Endothelial cell of umbilical vein (primary cell): ENCODE data around the gene SPTBN5. TPM values are rescaled to one million over a fixed set of nuclear protein-coding genes. Genes with fewer than 3 reads are reported as not detected.

ENCODE experiments used
- BruUV-seq: library from RNA; stranded (reverse); fragments of 400-500 nt; replicated peaks from 2 replicates; lab custom pipeline; 2021; lab: Mats Ljungman, UMichigan
- CTCF ChIA-PET: fragments of 300-600, 350-600 bp; sonication (Branson Sonifier 250); formaldehyde crosslinking; loops from one replicate; lab custom pipeline; 2021; ENCODE audit warnings: antibody characterized with exemption, inconsistent platforms; lab: Charles Lee
- POLR2A ChIA-PET: fragments of 300-600, 350-600 bp; sonication (Branson Sonifier 250); formaldehyde crosslinking; loops from one replicate; lab custom pipeline; 2021; ENCODE audit warnings: antibody characterized with exemption, inconsistent platforms; lab: Charles Lee
- DNase-seq: peaks from one replicate; pipeline ENCODE4 v3.0.0-alpha.2; 2011; ENCODE audit warnings: low read depth, low spot score
- FAIRE-seq: peaks from 2 replicates; lab custom pipeline; 2011; peaks lifted over from hg19 to GRCh38; lab: Jason Lieb, UNC
- H2AFZ ChIP-seq: 2 replicates; pipeline ENCODE4 v1.6.0; 2012; ENCODE audit warnings: low read depth, low read length, control low read depth, inconsistent platforms
- H3K27ac ChIP-seq: 2 replicates; pipeline ENCODE4 v1.5.1; 2011; ENCODE audit warnings: low read depth, mild to moderate bottlenecking, control low read depth, low read length, moderate library complexity; ENCODE audit not compliant: insufficient read depth
- H3K27me3 ChIP-seq, 2 experiments: 2 replicates each; pipeline versions ENCODE4 v1.6.0 to v1.6.1; 2011; ENCODE audit warnings: low read length in 2 of 2, mixed read lengths in 1 of 2; ENCODE audit not compliant: control insufficient read depth in 2 of 2, insufficient read depth in 2 of 2
- H3K36me3 ChIP-seq, 2 experiments: 2 replicates in 1 of 2; 3 replicates in 1 of 2; pipeline ENCODE4 v1.5.1; 2011; ENCODE audit warnings: low read length in 2 of 2, mild to moderate bottlenecking in 1 of 2, moderate library complexity in 1 of 2; ENCODE audit not compliant: control insufficient read depth in 2 of 2, insufficient read depth in 2 of 2; ENCODE audit errors: extremely low read depth in 1 of 2
- H3K4me1 ChIP-seq: 3 replicates; pipeline ENCODE4 v1.5.1; 2011; ENCODE audit warnings: mild to moderate bottlenecking, low read length; ENCODE audit not compliant: control insufficient read depth, insufficient read depth; ENCODE audit errors: extremely low read depth
- H3K4me2 ChIP-seq: 2 replicates; pipeline ENCODE4 v1.6.1; 2011; ENCODE audit warnings: low read length, control low read depth, mixed read lengths; ENCODE audit not compliant: insufficient read depth
- H3K4me3 ChIP-seq, 3 experiments: fragments of 200-600 bp in 1 of 3; sonication (generic), shearing (Covaris generic) in 1 of 3; replicated peaks in 1 of 3; 2 replicates each; pipeline ENCODE4 v1.5.1; 2011 to 2016; ENCODE audit warnings: control low read depth in 3 of 3, low read length in 3 of 3, mild to moderate bottlenecking in 2 of 3, inconsistent platforms in 1 of 3, low read depth in 1 of 3, moderate library complexity in 1 of 3; ENCODE audit not compliant: insufficient read depth in 1 of 3
- H3K79me2 ChIP-seq: 2 replicates; pipeline ENCODE4 v1.6.0; 2012; ENCODE audit warnings: low read length, inconsistent platforms; ENCODE audit not compliant: control insufficient read depth, insufficient read depth
- H3K9ac ChIP-seq: replicated peaks from 2 replicates; pipeline ENCODE3; 2011; ENCODE audit warnings: low read length, control low read depth; ENCODE audit not compliant: insufficient read depth; ENCODE audit errors: extremely low read depth
- H3K9me1 ChIP-seq: replicated peaks from 3 replicates; pipeline ENCODE4 v1.6.0; 2011; ENCODE audit warnings: mild to moderate bottlenecking, low read length; ENCODE audit not compliant: control insufficient read depth, insufficient read depth; ENCODE audit errors: extremely low read depth
- H3K9me3 ChIP-seq: replicated peaks from 2 replicates; pipeline ENCODE4 v1.5.1; 2012; ENCODE audit warnings: low read length, inconsistent platforms; ENCODE audit not compliant: control insufficient read depth, insufficient read depth
- H4K20me1 ChIP-seq: replicated peaks from 2 replicates; pipeline ENCODE3; 2011; ENCODE audit warnings: mild to moderate bottlenecking, low read length; ENCODE audit not compliant: control insufficient read depth, insufficient read depth; ENCODE audit errors: extremely low read depth
- EZH2 ChIP-seq: IDR thresholded peaks from 2 replicates; pipeline ENCODE4 v1.6.1; 2012; ENCODE audit warnings: borderline replicate concordance, low read depth, mild to moderate bottlenecking, moderate library complexity, low read length, inconsistent platforms; ENCODE audit not compliant: severe bottlenecking
- FOS ChIP-seq: IDR thresholded peaks from 2 replicates; pipeline ENCODE4 v1.6.1; 2011; ENCODE audit warnings: mild to moderate bottlenecking, low read length, moderate library complexity, borderline replicate concordance; ENCODE audit not compliant: insufficient read depth
- GATA2 ChIP-seq: IDR thresholded peaks from 2 replicates; pipeline ENCODE4 v1.7.0; 2011; ENCODE audit warnings: low read depth, mild to moderate bottlenecking, moderate library complexity, mixed read lengths, low read length; ENCODE audit not compliant: insufficient read length, insufficient read depth
- JUN ChIP-seq: IDR thresholded peaks from 2 replicates; pipeline ENCODE4 v1.6.1; 2011; ENCODE audit warnings: borderline replicate concordance, low read depth; ENCODE audit not compliant: insufficient read length, insufficient read depth
- MAX ChIP-seq: IDR thresholded peaks from 2 replicates; pipeline ENCODE4 v1.6.1; 2011; ENCODE audit not compliant: insufficient read depth, insufficient read length
- MYC ChIP-seq: IDR thresholded peaks from one replicate; pipeline ENCODE4 v1.6.1; 2011; ENCODE audit warnings: mild to moderate bottlenecking, low read depth, low read length
- POLR2A ChIP-seq: IDR thresholded peaks from 2 replicates; pipeline ENCODE4 v1.6.1; 2012; ENCODE audit warnings: low read depth, mild to moderate bottlenecking, control low read depth, low read length
- POLR2AphosphoS5 ChIP-seq: IDR thresholded peaks from 2 replicates; pipeline ENCODE4 v1.6.1; 2012; ENCODE audit warnings: low read depth, mild to moderate bottlenecking, control low read depth, low read length, moderate library complexity; ENCODE audit not compliant: insufficient read depth
- dilution Hi-C: fragments of 300-500 bp; cut with MboI; formaldehyde crosslinking; loops from one replicate; pipeline ENCODE4 v1.15.0; 2019; ENCODE audit warnings: low sequenced_read_pairs; ENCODE audit not compliant: extremely low pct_ligation_motif_present
- intact Hi-C: fragments of 100-400 bp; cut with micrococcal nuclease; formaldehyde crosslinking; loops from one replicate; pipeline ENCODE4 v1.10.0; 2022
- polyA plus RNA-seq, 4 experiments: library from polyadenylated mRNA; depleted of rRNA in 3 of 4; stranded (reverse) in 3 of 4; unstranded in 1 of 4; fragments of >200 nt; gene quantifications; 2 replicates each; pipeline versions ENCODE4 v1.2.1 to v1.2.3, GENCODE V29; 2011 to 2012; ENCODE audit warnings: missing spikeins in 1 of 4
- total RNA-seq: library from RNA; stranded (reverse); gene quantifications from 2 replicates; pipeline ENCODE4 v1.2.3, GENCODE V29; 2021
- TF ChIP-seq, protein P1 (sequence below), 2 donors: IDR thresholded peaks; 1 replicate in 1 of 2; 2 replicates in 1 of 2; pipeline ENCODE4 v1.5.1; 2011; ENCODE audit warnings: low read length in 2 of 2, mild to moderate bottlenecking in 2 of 2, moderate library complexity in 2 of 2, control low read depth in 1 of 2, inconsistent platforms in 1 of 2, low read depth in 1 of 2; ENCODE audit not compliant: insufficient read depth in 1 of 2; ENCODE audit errors: extremely low read depth in 1 of 2

SPTBN5 gene
- total and polyA plus RNA-seq, 2 donors (not counting 3 experiments of a cell fraction or from before 2014, with no cell fraction given): 12.0 to 19.0 TPM

GRCh38 chr15:41874736-41875135 lies 19.1 kb downstream of the SPTBN5 start:
- ChIA-PET POLR2A (no interaction called here), CTCF (interaction anchor here (1.3 kb wide), 1 partner anchor 30 kb away, joined by 3 read pairs; no protein-coding TSS in a partner anchor)
- no peaks in the 10 kb centered on the region for H3K79me2 ChIP-seq
- intact Hi-C loops (no loop called here), dilution Hi-C loops (no loop called here)
- no peaks in the 10 kb centered on the region for H3K27me3 ChIP-seq
- H3K27ac ChIP-seq: no peak overlapping the region
- H2AFZ ChIP-seq: no peak overlapping the region
- no peaks in the 10 kb centered on the region for H3K4me1 ChIP-seq
- BruUV-seq: no TSS peak
- TF ChIP-seq POLR2AphosphoS5 (no peak), MAX (no peak), JUN (no peak), EZH2 (no peak), POLR2A (no peak), GATA2 (no peak), FOS (no peak), MYC (no peak)
- TF ChIP-seq, protein P1, sequence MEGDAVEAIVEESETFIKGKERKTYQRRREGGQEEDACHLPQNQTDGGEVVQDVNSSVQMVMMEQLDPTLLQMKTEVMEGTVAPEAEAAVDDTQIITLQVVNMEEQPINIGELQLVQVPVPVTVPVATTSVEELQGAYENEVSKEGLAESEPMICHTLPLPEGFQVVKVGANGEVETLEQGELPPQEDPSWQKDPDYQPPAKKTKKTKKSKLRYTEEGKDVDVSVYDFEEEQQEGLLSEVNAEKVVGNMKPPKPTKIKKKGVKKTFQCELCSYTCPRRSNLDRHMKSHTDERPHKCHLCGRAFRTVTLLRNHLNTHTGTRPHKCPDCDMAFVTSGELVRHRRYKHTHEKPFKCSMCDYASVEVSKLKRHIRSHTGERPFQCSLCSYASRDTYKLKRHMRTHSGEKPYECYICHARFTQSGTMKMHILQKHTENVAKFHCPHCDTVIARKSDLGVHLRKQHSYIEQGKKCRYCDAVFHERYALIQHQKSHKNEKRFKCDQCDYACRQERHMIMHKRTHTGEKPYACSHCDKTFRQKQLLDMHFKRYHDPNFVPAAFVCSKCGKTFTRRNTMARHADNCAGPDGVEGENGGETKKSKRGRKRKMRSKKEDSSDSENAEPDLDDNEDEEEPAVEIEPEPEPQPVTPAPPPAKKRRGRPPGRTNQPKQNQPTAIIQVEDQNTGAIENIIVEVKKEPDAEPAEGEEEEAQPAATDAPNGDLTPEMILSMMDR (IDR thresholded peaks at IDR 0.05; ENCODE audit: extremely low read depth in 1 of 2, insufficient read depth in 1 of 2, low read depth in 1 of 2, low read length in 2 of 2): no peak
- FAIRE-seq (no peak), DNase-seq (no peak)
- H3K4me3 ChIP-seq: no peak overlapping the region
- H3K4me2 ChIP-seq: no peak overlapping the region
- peaks cover 0 to 49% of the 10 kb centered on the region in 2 experiments for H3K36me3 ChIP-seq
- no peak overlapping the region for H3K9ac ChIP-seq
- H3K9me1 ChIP-seq: no peaks in the 10 kb centered on the region
- no peaks in the 10 kb centered on the region for H3K9me3 ChIP-seq
- no peaks in the 10 kb centered on the region for H4K20me1 ChIP-seq
